ENCODE measurements around the gene COPS2.
"Not testable (repeated sequence)": the region's sequence is repeated elsewhere in the genome, so short reads cannot be mapped to it uniquely, and the experiment has no call there.

COPS2 gene

GRCh38 chr15:49155110-49155833 is at the start of gene COPS2:
Gene COPS2 (minus strand): TSS chr15:49155599. CDS start chr15:49155578, 21 bp downstream.
- DNase-seq, result peak; percentile 97

- no peak for DNase-seq
Observed at GRCh38 chr15:49200347-49200746, 44.9 kb upstream of the COPS2 start.

GRCh38 chr15:49199666-49200065 is 44.3 kb upstream of the COPS2 start:
- no peak for DNase-seq

GRCh38 chr15:49196856-49197255 is 41.5 kb upstream of the COPS2 start:
- no peak for DNase-seq

GRCh38 chr15:49191892-49192291 is 36.5 kb upstream of the COPS2 start:
- no peak for DNase-seq

- DNase-seq, result no peak
Observed at GRCh38 chr15:49190586-49190985, 35.2 kb upstream of the COPS2 start.

GRCh38 chr15:49189631-49190030 is 34.2 kb upstream of the COPS2 start:
- DNase-seq, result no peak

GRCh38 chr15:49188933-49189332 is 33.5 kb upstream of the COPS2 start:
- DNase-seq, result no peak

- no peak for DNase-seq
Observed at GRCh38 chr15:49187549-49188245, 32.3 kb upstream of the COPS2 start.

- peak; percentile 38 for DNase-seq
Observed at GRCh38 chr15:49185473-49185872, 30.1 kb upstream of the COPS2 start.

GRCh38 chr15:49183741-49184140 is 28.3 kb upstream of the COPS2 start:
- not testable (repeated sequence) for DNase-seq

- DNase-seq, result no peak
Observed at GRCh38 chr15:49182128-49182527, 26.7 kb upstream of the COPS2 start.

GRCh38 chr15:49179433-49180190 is 24.2 kb upstream of the COPS2 start:
- DNase-seq, result no peak

GRCh38 chr15:49178497-49178896 is 23.1 kb upstream of the COPS2 start:
- no peak for DNase-seq

GRCh38 chr15:49175582-49176397 is 20.4 kb upstream of the COPS2 start:
- not testable (repeated sequence) for DNase-seq

GRCh38 chr15:49174902-49175301 is 19.5 kb upstream of the COPS2 start:
- no peak for DNase-seq

- no peak for DNase-seq
Observed at GRCh38 chr15:49171790-49172189, 16.4 kb upstream of the COPS2 start.

GRCh38 chr15:49169880-49170597 is 14.6 kb upstream of the COPS2 start, which contains the start of gene GALK2:
Gene GALK2 (plus strand): TSS chr15:49170247. CDS start chr15:49170323, 76 bp downstream.
- DNase-seq, result peak; percentile 92

GRCh38 chr15:49168016-49168415 is 12.6 kb upstream of the COPS2 start:
- DNase-seq, result no peak

GRCh38 chr15:49164865-49165264 is 9.5 kb upstream of the COPS2 start:
- DNase-seq, result no peak

GRCh38 chr15:49163678-49164077 is 8.3 kb upstream of the COPS2 start:
- no peak for DNase-seq
